ENCODE data around the gene HOXB1.
"Not testable (repeated sequence)": the region's sequence is repeated elsewhere in the genome, so short reads cannot be mapped to it uniquely, and the experiment has no call there.

Gene HOXB1

GRCh38 chr17:48492401-48493298 lies 38.2 kb downstream of the HOXB1 start:
- peak; percentile 41 to 64 (median 50) for DNase-seq

GRCh38 chr17:48491527-48492273 lies 39.1 kb downstream of the HOXB1 start:
- no peak for DNase-seq

GRCh38 chr17:48490451-48490892 lies 40.3 kb downstream of the HOXB1 start:
- DNase-seq: no peak

- no peak for DNase-seq
Measured at GRCh38 chr17:48489781-48490180, 41.0 kb downstream of the HOXB1 start.

GRCh38 chr17:48488548-48489106 lies 42.2 kb downstream of the HOXB1 start:
- no peak for DNase-seq

- DNase-seq: no peak
Measured at GRCh38 chr17:48487221-48487620, 43.6 kb downstream of the HOXB1 start.

- DNase-seq: no peak
Measured at GRCh38 chr17:48486557-48486956, 44.3 kb downstream of the HOXB1 start.

GRCh38 chr17:48484850-48485249 lies 46.0 kb downstream of the HOXB1 start:
- no peak for DNase-seq

- DNase-seq: no peak
Measured at GRCh38 chr17:48484256-48484655, 46.6 kb downstream of the HOXB1 start.

- DNase-seq: no peak
Measured at GRCh38 chr17:48483471-48484131, 47.2 kb downstream of the HOXB1 start.

- no peak for DNase-seq
Measured at GRCh38 chr17:48483004-48483403, 47.8 kb downstream of the HOXB1 start.

- DNase-seq: not testable (repeated sequence)
Measured at GRCh38 chr17:48482301-48482700, 48.5 kb downstream of the HOXB1 start.

GRCh38 chr17:48479014-48479402 lies 51.8 kb downstream of the HOXB1 start:
- no peak for DNase-seq
